HEK293 (cell line): ENCODE measurements around the gene POFUT2.

Experiments used
- CTCF ChIP-seq: fragments of 450-650 bp; formaldehyde crosslinking; IDR thresholded peaks from 2 replicates; pipeline ENCODE4 v1.5.1; 2016; ENCODE audit warnings: missing biosample characterization, missing genetic modification characterization
- ZNF777 ChIP-seq: fragments of 450-650 bp; formaldehyde crosslinking; IDR thresholded peaks from 2 replicates; pipeline ENCODE4 v1.5.1; 2017; ENCODE audit warnings: missing biosample characterization, missing genetic modification characterization, borderline replicate concordance
- ZSCAN5A ChIP-seq: fragments of 450-650 bp; formaldehyde crosslinking; IDR thresholded peaks from 2 replicates; pipeline ENCODE4 v1.5.1; 2016; ENCODE audit warnings: missing biosample characterization, missing genetic modification characterization
- TF ChIP-seq, protein P1 (sequence below): fragments of 450-650 bp; formaldehyde crosslinking; IDR thresholded peaks from 2 replicates; pipeline ENCODE4 v1.5.1; 2017; ENCODE audit warnings: missing biosample characterization, missing genetic modification characterization

- TF ChIP-seq, protein P1, sequence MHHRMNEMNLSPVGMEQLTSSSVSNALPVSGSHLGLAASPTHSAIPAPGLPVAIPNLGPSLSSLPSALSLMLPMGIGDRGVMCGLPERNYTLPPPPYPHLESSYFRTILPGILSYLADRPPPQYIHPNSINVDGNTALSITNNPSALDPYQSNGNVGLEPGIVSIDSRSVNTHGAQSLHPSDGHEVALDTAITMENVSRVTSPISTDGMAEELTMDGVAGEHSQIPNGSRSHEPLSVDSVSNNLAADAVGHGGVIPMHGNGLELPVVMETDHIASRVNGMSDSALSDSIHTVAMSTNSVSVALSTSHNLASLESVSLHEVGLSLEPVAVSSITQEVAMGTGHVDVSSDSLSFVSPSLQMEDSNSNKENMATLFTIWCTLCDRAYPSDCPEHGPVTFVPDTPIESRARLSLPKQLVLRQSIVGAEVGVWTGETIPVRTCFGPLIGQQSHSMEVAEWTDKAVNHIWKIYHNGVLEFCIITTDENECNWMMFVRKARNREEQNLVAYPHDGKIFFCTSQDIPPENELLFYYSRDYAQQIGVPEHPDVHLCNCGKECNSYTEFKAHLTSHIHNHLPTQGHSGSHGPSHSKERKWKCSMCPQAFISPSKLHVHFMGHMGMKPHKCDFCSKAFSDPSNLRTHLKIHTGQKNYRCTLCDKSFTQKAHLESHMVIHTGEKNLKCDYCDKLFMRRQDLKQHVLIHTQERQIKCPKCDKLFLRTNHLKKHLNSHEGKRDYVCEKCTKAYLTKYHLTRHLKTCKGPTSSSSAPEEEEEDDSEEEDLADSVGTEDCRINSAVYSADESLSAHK (tag by site-specific recombination) = no peak
- TF ChIP-seq CTCF (tag by site-specific recombination) = no peak
- no peak for TF ChIP-seq ZSCAN5A (tag by site-specific recombination)
- TF ChIP-seq ZNF777 (tag by site-specific recombination) = no peak
Observed at GRCh38 chr21:45322960-45323461, 35.3 kb upstream of the POFUT2 start.
